ENCODE measurements around the gene XPO5. TPM values are rescaled to one million over a fixed set of nuclear protein-coding genes. Genes with fewer than 3 reads are reported as not detected.

Gene XPO5
- total and polyA plus RNA-seq, 2 experiments from 2014 or later = 28.5 to 95.2 TPM

DNA sequence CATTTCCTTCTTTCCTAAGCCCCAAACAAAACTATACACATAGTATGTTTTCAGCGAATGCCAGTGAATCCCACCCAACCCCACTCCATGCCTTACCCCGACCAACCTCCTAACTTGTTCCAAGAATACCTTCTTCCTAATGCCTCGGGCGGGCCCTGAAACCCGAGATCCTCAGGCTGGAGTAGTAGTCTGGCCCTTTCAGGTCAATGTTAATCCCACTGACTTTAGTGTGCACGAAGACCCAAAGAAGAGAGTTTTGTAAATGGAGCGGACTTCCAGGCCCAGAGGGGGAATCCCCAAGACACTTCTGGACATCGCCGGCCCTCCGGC, 59.5 kb downstream of the XPO5 start (continued):
- TF ChIP-seq, protein P1, sequence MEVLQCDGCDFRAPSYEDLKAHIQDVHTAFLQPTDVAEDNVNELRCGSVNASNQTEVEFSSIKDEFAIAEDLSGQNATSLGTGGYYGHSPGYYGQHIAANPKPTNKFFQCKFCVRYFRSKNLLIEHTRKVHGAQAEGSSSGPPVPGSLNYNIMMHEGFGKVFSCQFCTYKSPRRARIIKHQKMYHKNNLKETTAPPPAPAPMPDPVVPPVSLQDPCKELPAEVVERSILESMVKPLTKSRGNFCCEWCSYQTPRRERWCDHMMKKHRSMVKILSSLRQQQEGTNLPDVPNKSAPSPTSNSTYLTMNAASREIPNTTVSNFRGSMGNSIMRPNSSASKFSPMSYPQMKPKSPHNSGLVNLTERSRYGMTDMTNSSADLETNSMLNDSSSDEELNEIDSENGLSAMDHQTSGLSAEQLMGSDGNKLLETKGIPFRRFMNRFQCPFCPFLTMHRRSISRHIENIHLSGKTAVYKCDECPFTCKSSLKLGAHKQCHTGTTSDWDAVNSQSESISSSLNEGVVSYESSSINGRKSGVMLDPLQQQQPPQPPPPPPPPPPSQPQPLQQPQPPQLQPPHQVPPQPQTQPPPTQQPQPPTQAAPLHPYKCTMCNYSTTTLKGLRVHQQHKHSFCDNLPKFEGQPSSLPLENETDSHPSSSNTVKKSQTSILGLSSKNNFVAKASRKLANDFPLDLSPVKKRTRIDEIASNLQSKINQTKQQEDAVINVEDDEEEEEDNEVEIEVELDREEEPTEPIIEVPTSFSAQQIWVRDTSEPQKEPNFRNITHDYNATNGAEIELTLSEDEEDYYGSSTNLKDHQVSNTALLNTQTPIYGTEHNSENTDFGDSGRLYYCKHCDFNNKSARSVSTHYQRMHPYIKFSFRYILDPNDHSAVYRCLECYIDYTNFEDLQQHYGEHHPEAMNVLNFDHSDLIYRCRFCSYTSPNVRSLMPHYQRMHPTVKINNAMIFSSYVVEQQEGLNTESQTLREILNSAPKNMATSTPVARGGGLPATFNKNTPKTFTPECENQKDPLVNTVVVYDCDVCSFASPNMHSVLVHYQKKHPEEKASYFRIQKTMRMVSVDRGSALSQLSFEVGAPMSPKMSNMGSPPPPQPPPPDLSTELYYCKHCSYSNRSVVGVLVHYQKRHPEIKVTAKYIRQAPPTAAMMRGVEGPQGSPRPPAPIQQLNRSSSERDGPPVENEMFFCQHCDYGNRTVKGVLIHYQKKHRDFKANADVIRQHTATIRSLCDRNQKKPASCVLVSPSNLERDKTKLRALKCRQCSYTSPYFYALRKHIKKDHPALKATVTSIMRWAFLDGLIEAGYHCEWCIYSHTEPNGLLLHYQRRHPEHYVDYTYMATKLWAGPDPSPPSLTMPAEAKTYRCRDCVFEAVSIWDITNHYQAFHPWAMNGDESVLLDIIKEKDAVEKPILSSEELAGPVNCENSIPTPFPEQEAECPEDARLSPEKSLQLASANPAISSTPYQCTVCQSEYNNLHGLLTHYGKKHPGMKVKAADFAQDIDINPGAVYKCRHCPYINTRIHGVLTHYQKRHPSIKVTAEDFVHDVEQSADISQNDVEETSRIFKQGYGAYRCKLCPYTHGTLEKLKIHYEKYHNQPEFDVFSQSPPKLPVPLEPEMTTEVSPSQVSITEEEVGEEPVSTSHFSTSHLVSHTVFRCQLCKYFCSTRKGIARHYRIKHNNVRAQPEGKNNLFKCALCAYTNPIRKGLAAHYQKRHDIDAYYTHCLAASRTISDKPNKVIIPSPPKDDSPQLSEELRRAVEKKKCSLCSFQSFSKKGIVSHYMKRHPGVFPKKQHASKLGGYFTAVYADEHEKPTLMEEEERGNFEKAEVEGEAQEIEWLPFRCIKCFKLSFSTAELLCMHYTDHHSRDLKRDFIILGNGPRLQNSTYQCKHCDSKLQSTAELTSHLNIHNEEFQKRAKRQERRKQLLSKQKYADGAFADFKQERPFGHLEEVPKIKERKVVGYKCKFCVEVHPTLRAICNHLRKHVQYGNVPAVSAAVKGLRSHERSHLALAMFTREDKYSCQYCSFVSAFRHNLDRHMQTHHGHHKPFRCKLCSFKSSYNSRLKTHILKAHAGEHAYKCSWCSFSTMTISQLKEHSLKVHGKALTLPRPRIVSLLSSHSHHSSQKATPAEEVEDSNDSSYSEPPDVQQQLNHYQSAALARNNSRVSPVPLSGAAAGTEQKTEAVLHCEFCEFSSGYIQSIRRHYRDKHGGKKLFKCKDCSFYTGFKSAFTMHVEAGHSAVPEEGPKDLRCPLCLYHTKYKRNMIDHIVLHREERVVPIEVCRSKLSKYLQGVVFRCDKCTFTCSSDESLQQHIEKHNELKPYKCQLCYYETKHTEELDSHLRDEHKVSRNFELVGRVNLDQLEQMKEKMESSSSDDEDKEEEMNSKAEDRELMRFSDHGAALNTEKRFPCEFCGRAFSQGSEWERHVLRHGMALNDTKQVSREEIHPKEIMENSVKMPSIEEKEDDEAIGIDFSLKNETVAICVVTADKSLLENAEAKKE (CRISPR knock-in tag; IDR thresholded peaks at IDR 0.05) = no peak
- TF ChIP-seq POLR2AphosphoS5 (IDR thresholded peaks at IDR 0.05; ENCODE audit: low read depth) (no peak), ZNF114 (CRISPR knock-in tag; IDR thresholded peaks at IDR 0.05) (no peak), NANOG (IDR thresholded peaks at IDR 0.05; ENCODE audit: borderline replicate concordance) (no peak), CREB1 (CRISPR knock-in tag; IDR thresholded peaks at IDR 0.05; ENCODE audit: low read depth) (no peak)

GRCh38 chr6:43515808-43516207, 60.0 kb downstream of the XPO5 start:
- no peaks in the 10 kb centered on the region for H3K27me3 ChIP-seq (ENCODE audit: insufficient read depth)
- H3F3A ChIP-seq (replicated peaks; ENCODE audit: low read depth) = peaks cover 31% of the 10 kb centered on the region
- peak overlapping the region; percentile 90 for H3K4me3 ChIP-seq
- no peaks in the 10 kb centered on the region for H3K9me2 ChIP-seq (ENCODE audit: insufficient read depth)
- peaks cover 39% of the 10 kb centered on the region for H3K36me3 ChIP-seq (ENCODE audit: insufficient read depth)
- no peak overlapping the region for H3K27ac ChIP-seq (ENCODE audit: low read depth)
- Mint-ChIP-seq H3K9me3 (no peaks in the 10 kb centered on the region), H3K36me3 (ENCODE audit: low read depth) (peaks cover 44% of the 10 kb centered on the region), H3K27ac (no peak overlapping the region), H3K27me3 (ENCODE audit: insufficient read depth, low read depth, poor library complexity) (peaks cover 10% of the 10 kb centered on the region), H3K4me1 (peaks cover 32% of the 10 kb centered on the region), H3K4me3 (no peak overlapping the region)
- H3K79me2 ChIP-seq (replicated peaks; ENCODE audit: insufficient read depth) = peaks cover 46% of the 10 kb centered on the region
- H4K20me1 ChIP-seq (replicated peaks; ENCODE audit: insufficient read depth) = peaks cover 3% of the 10 kb centered on the region
- DNase-seq (ENCODE audit: low spot score) (no peak), ATAC-seq (no peak)
- H3K4me1 ChIP-seq (ENCODE audit: insufficient read depth) = peaks cover 23% of the 10 kb centered on the region
- no peak overlapping the region for H2AFZ ChIP-seq
- peak overlapping the region; percentile 97 for H3K4me2 ChIP-seq
- no peak for TF ChIP-seq STAT1 (IDR thresholded peaks at IDR 0.05; ENCODE audit: unreplicated experiment)
- TF ChIP-seq ETS1 (IDR thresholded peaks at IDR 0.05) = no peak
- no peak for TF ChIP-seq EZH2 (IDR thresholded peaks at IDR 0.05; ENCODE audit: low read depth, unreplicated experiment)
- TF ChIP-seq EZH2phosphoT487 (IDR thresholded peaks at IDR 0.05; ENCODE audit: unreplicated experiment) = no peak
- TF ChIP-seq ZNF114 (CRISPR knock-in tag; IDR thresholded peaks at IDR 0.05) = no peak
- TF ChIP-seq, protein P2, sequence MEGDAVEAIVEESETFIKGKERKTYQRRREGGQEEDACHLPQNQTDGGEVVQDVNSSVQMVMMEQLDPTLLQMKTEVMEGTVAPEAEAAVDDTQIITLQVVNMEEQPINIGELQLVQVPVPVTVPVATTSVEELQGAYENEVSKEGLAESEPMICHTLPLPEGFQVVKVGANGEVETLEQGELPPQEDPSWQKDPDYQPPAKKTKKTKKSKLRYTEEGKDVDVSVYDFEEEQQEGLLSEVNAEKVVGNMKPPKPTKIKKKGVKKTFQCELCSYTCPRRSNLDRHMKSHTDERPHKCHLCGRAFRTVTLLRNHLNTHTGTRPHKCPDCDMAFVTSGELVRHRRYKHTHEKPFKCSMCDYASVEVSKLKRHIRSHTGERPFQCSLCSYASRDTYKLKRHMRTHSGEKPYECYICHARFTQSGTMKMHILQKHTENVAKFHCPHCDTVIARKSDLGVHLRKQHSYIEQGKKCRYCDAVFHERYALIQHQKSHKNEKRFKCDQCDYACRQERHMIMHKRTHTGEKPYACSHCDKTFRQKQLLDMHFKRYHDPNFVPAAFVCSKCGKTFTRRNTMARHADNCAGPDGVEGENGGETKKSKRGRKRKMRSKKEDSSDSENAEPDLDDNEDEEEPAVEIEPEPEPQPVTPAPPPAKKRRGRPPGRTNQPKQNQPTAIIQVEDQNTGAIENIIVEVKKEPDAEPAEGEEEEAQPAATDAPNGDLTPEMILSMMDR (conservative IDR thresholded peaks at IDR 0.05; ENCODE audit: low read depth in 2 of 2) = no peak
- no peak for TF ChIP-seq ZNF331 (CRISPR knock-in tag; IDR thresholded peaks at IDR 0.05; ENCODE audit: low read depth)
